Ovary (tissue), 3 donors: ENCODE results near the gene NIT1.

Experiments used
- CTCF ChIP-seq, 3 donors: fragments of 450-650 bp in 2 of 3; fragments of 200-600 bp in 1 of 3; IDR thresholded peaks; one replicate each; pipeline versions ENCODE4 v1.5.1 to v1.8.0; 2016 to 2022; ENCODE audit warnings: antibody characterized with exemption in 3 of 3, mild to moderate bottlenecking in 1 of 3
- POLR2A ChIP-seq: fragments of 450-650 bp; IDR thresholded peaks from one replicate; pipeline ENCODE4 v1.6.1; 2017; ENCODE audit warnings: antibody characterized with exemption, mild to moderate bottlenecking, moderate library complexity
- donor health status: DM: no; HTN: no; CAD: no.

GRCh38 chr1:161070761-161071160 lies 47.1 kb upstream of the NIT1 start:
- TF ChIP-seq CTCF (IDR thresholded peaks at IDR 0.05) (no peak), POLR2A (no peak)
